ENCODE measurements around the gene CDH23. TPM values are rescaled to one million over a fixed set of nuclear protein-coding genes. Genes with fewer than 3 reads are reported as not detected.
"Not testable (repeated sequence)": the region's sequence is repeated elsewhere in the genome, so short reads cannot be mapped to it uniquely, and the experiment has no call there.

CDH23 gene
- total RNA-seq, 2 donors from 2014 or later = 4.7 to 8.0 TPM

GRCh38 chr10:71596127-71596526 is 199.4 kb downstream of the CDH23 start:
- DNase-seq = no peak
- intact Hi-C loops (cut with DNase I) = no loop called here
- no peak for ATAC-seq

GRCh38 chr10:71596759-71597158 is 200.0 kb downstream of the CDH23 start:
- intact Hi-C loops (cut with DNase I) = no loop called here
- ATAC-seq = no peak
- no peak for DNase-seq

- DNase-seq = peak; percentile 67
- peak; percentile 74 to 80 for ATAC-seq
- intact Hi-C loops (cut with DNase I) = no loop called here
Observed at GRCh38 chr10:71597821-71598498, 201.2 kb downstream of the CDH23 start.

GRCh38 chr10:71598621-71599055 is 201.9 kb downstream of the CDH23 start:
- intact Hi-C loops (cut with DNase I) = no loop called here
- DNase-seq (peak; percentile 84), ATAC-seq (peak; percentile 76 to 87)

- DNase-seq = no peak
- no peak for ATAC-seq
- intact Hi-C loops (cut with DNase I) = no loop called here
Observed at GRCh38 chr10:71599518-71599917, 202.8 kb downstream of the CDH23 start.

- intact Hi-C loops (cut with DNase I); ATAC-seq; DNase-seq: not testable (repeated sequence)
Observed at GRCh38 chr10:71600242-71600641, 203.5 kb downstream of the CDH23 start.

GRCh38 chr10:71600849-71601248 is 204.1 kb downstream of the CDH23 start:
- intact Hi-C loops (cut with DNase I) = no loop called here
- DNase-seq (no peak), ATAC-seq (peak in 1 of 2 donors; percentile 4)

- ATAC-seq = no peak
- DNase-seq = no peak
- intact Hi-C loops (cut with DNase I) = no loop called here
Observed at GRCh38 chr10:71601273-71601672, 204.6 kb downstream of the CDH23 start.

- no peak for DNase-seq
- intact Hi-C loops (cut with DNase I) = no loop called here
- ATAC-seq = no peak
Observed at GRCh38 chr10:71603150-71603549, 206.4 kb downstream of the CDH23 start.

- intact Hi-C loops (cut with DNase I) = no loop called here
- no peak for DNase-seq
- no peak for ATAC-seq
Observed at GRCh38 chr10:71603754-71604153, 207.0 kb downstream of the CDH23 start.

GRCh38 chr10:71604324-71605018 is 207.8 kb downstream of the CDH23 start:
- ATAC-seq (no peak), DNase-seq (no peak)
- intact Hi-C loops (cut with DNase I) = loop anchor here in 1 of 2 donors (5.0 kb wide), 2 partner anchors 93 to 222 kb away; no protein-coding TSS in a partner anchor

GRCh38 chr10:71605263-71605962 is 208.7 kb downstream of the CDH23 start:
- intact Hi-C loops (cut with DNase I) = loop anchor here in 1 of 2 donors (5.0 kb wide), 2 partner anchors 92 to 223 kb away; no protein-coding TSS in a partner anchor
- no peak for ATAC-seq

GRCh38 chr10:71606257-71607081 is 209.7 kb downstream of the CDH23 start:
- no peak for ATAC-seq
- intact Hi-C loops (cut with DNase I) = loop anchor here in 1 of 2 donors (5.0 kb wide), 2 partner anchors 91 to 224 kb away; no protein-coding TSS in a partner anchor

More at GRCh38 chr10:71605263-71605962, 208.7 kb downstream of the CDH23 start:
- no peak for DNase-seq

GRCh38 chr10:71607082-71607443 is 210.3 kb downstream of the CDH23 start:
- no peak for DNase-seq
- ATAC-seq = no peak
- intact Hi-C loops (cut with DNase I) = loop anchor here in 1 of 2 donors (5.0 kb wide), 2 partner anchors 90 to 225 kb away; no protein-coding TSS in a partner anchor

More at GRCh38 chr10:71606257-71607081, 209.7 kb downstream of the CDH23 start:
- DNase-seq = no peak

- intact Hi-C loops (cut with DNase I) = loop anchor here in 1 of 2 donors (5.0 kb wide), 2 partner anchors 88 to 227 kb away; no protein-coding TSS in a partner anchor
- ATAC-seq (peak; percentile 49 to 59), DNase-seq (peak; percentile 84)
Observed at GRCh38 chr10:71608819-71609768, 212.4 kb downstream of the CDH23 start.

GRCh38 chr10:71610651-71611050 is 213.9 kb downstream of the CDH23 start:
- intact Hi-C loops (cut with DNase I) = no loop called here
- no peak for DNase-seq
- ATAC-seq = no peak

- intact Hi-C loops (cut with DNase I) = no loop called here
- DNase-seq = no peak
- no peak for ATAC-seq
Observed at GRCh38 chr10:71611131-71611530, 214.4 kb downstream of the CDH23 start.
